GM18861 (cell line): ENCODE results near the gene RAB11A.
A peak's percentile ranks its signal among the peaks of the same experiment; 100 is the strongest.

Experiments used
- ATAC-seq: cut with Tn5 transposase; IDR thresholded peaks from one replicate; pipeline ENCODE4 v1.9.1; 2021; ENCODE audit not compliant: unreplicated experiment

Gene RAB11A

GRCh38 chr15:65869126-65869953, at the start of gene RAB11A:
RAB11A (plus strand) TSS chr15:65869491; CDS start chr15:65869586, 95 bp downstream.
- ATAC-seq: peak; percentile 62

- no peak for ATAC-seq
Measured at GRCh38 chr15:65819563-65819960, 49.7 kb upstream of the RAB11A start.

- no peak for ATAC-seq
Measured at GRCh38 chr15:65821070-65821469, 48.2 kb upstream of the RAB11A start.

- no peak for ATAC-seq
Measured at GRCh38 chr15:65822316-65822715, 47.0 kb upstream of the RAB11A start.

- no peak for ATAC-seq
Measured at GRCh38 chr15:65824031-65824743, 45.1 kb upstream of the RAB11A start.

- no peak for ATAC-seq
Measured at GRCh38 chr15:65824941-65825544, 44.2 kb upstream of the RAB11A start.

- ATAC-seq: no peak
Measured at GRCh38 chr15:65827065-65827464, 42.2 kb upstream of the RAB11A start.

- no peak for ATAC-seq
Measured at GRCh38 chr15:65828585-65828984, 40.7 kb upstream of the RAB11A start.

GRCh38 chr15:65829130-65829764, 40.0 kb upstream of the RAB11A start:
- ATAC-seq: no peak

- no peak for ATAC-seq
Measured at GRCh38 chr15:65832549-65833364, 36.5 kb upstream of the RAB11A start.

- no peak for ATAC-seq
Measured at GRCh38 chr15:65833501-65834205, 35.6 kb upstream of the RAB11A start.

GRCh38 chr15:65834603-65835282, 34.5 kb upstream of the RAB11A start:
- no peak for ATAC-seq

GRCh38 chr15:65835447-65835846, 33.8 kb upstream of the RAB11A start:
- no peak for ATAC-seq

- ATAC-seq: no peak
Measured at GRCh38 chr15:65836665-65837064, 32.6 kb upstream of the RAB11A start.

- no peak for ATAC-seq
Measured at GRCh38 chr15:65837301-65838294, 31.7 kb upstream of the RAB11A start.

GRCh38 chr15:65839354-65839901, 29.9 kb upstream of the RAB11A start:
- ATAC-seq: no peak

- no peak for ATAC-seq
Measured at GRCh38 chr15:65839985-65840384, 29.3 kb upstream of the RAB11A start.
